Gastroesophageal sphincter (tissue), 3 donors: Measurements from ENCODE around the gene SCAI.

Experiments
- CTCF ChIP-seq, 4 experiments: fragments of 200-600 bp in 2 of 4; fragments of 450-650 bp in 2 of 4; sonication (generic) in 1 of 4; IDR thresholded peaks; one replicate each; pipeline ENCODE4 v1.5.1; 2017 to 2019; ENCODE audit warnings: antibody characterized with exemption in 4 of 4, mild to moderate bottlenecking in 2 of 4, moderate library complexity in 2 of 4
- POLR2A ChIP-seq, 2 donors: fragments of 450-650 bp; IDR thresholded peaks; one replicate each; pipeline ENCODE4 v1.6.1; 2017; ENCODE audit warnings: antibody characterized with exemption in 2 of 2, mild to moderate bottlenecking in 2 of 2, moderate library complexity in 1 of 2

GRCh38 chr9:125121146-125121545 lies 22.2 kb downstream of the SCAI start:
- TF ChIP-seq CTCF (IDR thresholded peaks at IDR 0.05), result no peak
- TF ChIP-seq POLR2A (IDR thresholded peaks at IDR 0.05), result no peak
